Fibroblast of mammary gland (primary cell): ENCODE measurements around the gene ALOXE3.

Experiments
- DNase-seq: peaks from one replicate; pipeline ENCODE4 v3.0.0-alpha.2; 2010; ENCODE audit warnings: low read depth
- H3K4me3 ChIP-seq: 2 replicates; pipeline ENCODE4 v1.5.1; 2011; ENCODE audit warnings: low read depth, mild to moderate bottlenecking, low read length, moderate library complexity; ENCODE audit not compliant: control insufficient read depth
- CTCF ChIP-seq: conservative IDR thresholded peaks from 2 replicates; pipeline ENCODE4 v1.5.1; 2011; ENCODE audit warnings: low read depth, low read length, inconsistent platforms; ENCODE audit not compliant: control insufficient read depth, insufficient read depth

The ALOXE3 gene

GRCh38 chr17:8100763-8101162, 17.6 kb downstream of the ALOXE3 start:
- no peak overlapping the region for H3K4me3 ChIP-seq
- TF ChIP-seq CTCF, result no peak
- DNase-seq, result no peak

GRCh38 chr17:8100111-8100510, 18.2 kb downstream of the ALOXE3 start:
- TF ChIP-seq CTCF, result no peak
- DNase-seq, result no peak
- H3K4me3 ChIP-seq, result no peak overlapping the region

- TF ChIP-seq CTCF, result no peak
- DNase-seq, result no peak
- no peak overlapping the region for H3K4me3 ChIP-seq
These were observed 21.8 kb downstream of the ALOXE3 start for GRCh38 chr17:8096541-8096940.

GRCh38 chr17:8095361-8095760, 23.0 kb downstream of the ALOXE3 start:
- no peak overlapping the region for H3K4me3 ChIP-seq
- no peak for DNase-seq
- no peak for TF ChIP-seq CTCF

GRCh38 chr17:8091033-8091687, 27.2 kb downstream of the ALOXE3 start:
- no peak for TF ChIP-seq CTCF
- no peak for DNase-seq
- H3K4me3 ChIP-seq, result no peak overlapping the region

GRCh38 chr17:8089728-8090127, 28.6 kb downstream of the ALOXE3 start:
- H3K4me3 ChIP-seq, result no peak overlapping the region
- no peak for TF ChIP-seq CTCF
- no peak for DNase-seq

- DNase-seq, result no peak
- no peak for TF ChIP-seq CTCF
- no peak overlapping the region for H3K4me3 ChIP-seq
These were observed 30.4 kb downstream of the ALOXE3 start for GRCh38 chr17:8087952-8088230.
